HG03064 (cell line): ENCODE data around the gene AP4M1.

Source experiments
- ATAC-seq: cut with Tn5 transposase; IDR thresholded peaks from one replicate; pipeline ENCODE4 v1.9.1; 2021; ENCODE audit warnings: low read depth; ENCODE audit not compliant: unreplicated experiment

The AP4M1 gene

GRCh38 chr7:100085515-100085914 is 15.9 kb upstream of the AP4M1 start:
- no peak for ATAC-seq

GRCh38 chr7:100087055-100087750 is 14.2 kb upstream of the AP4M1 start:
- ATAC-seq, result no peak

- no peak for ATAC-seq
Observed at GRCh38 chr7:100088095-100088620, 13.3 kb upstream of the AP4M1 start.

DNA sequence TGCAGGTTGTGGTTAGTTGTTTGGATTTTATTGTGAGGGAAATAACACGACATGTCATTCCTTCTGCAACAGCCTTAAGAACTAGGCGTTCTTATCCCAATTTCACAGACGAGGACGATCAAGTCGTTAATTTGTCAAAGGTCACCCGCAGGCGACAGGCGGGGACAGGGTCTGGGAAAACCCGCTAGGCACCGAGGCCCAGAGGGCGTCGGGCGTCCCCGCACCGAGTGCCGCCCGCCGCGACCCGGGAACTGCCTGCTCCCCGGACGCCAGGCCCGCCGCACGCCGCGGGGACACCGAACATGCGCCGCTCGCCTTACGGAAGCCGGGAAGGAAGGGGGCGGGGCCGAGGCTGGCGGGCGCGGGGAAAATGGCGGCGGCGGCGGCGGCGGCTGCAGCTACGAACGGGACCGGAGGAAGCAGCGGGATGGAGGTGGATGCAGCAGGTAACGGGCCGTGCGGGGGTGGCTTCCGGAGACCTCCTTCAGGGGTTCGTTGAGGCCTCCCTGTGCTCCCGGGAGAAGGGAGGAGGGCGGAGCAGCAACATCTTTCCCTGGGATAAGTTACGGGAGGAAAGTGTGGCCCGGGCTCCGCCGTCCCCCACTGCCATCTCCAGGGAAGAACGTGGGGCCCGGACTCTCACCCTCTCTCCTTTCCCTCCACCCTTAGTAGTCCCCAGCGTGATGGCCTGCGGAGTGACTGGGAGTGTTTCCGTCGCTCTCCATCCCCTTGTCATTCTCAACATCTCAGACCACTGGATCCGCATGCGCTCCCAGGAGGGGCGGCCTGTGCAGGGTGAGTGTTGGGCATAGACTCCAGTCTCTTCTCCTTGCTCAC is 12.6 kb upstream of the AP4M1 start, which contains the start of gene COPS6:
COPS6 (plus strand) TSS at position 349 of the 837 bp plus-strand sequence; CDS start at position 371, 22 bp downstream.
- ATAC-seq, result no peak

DNA sequence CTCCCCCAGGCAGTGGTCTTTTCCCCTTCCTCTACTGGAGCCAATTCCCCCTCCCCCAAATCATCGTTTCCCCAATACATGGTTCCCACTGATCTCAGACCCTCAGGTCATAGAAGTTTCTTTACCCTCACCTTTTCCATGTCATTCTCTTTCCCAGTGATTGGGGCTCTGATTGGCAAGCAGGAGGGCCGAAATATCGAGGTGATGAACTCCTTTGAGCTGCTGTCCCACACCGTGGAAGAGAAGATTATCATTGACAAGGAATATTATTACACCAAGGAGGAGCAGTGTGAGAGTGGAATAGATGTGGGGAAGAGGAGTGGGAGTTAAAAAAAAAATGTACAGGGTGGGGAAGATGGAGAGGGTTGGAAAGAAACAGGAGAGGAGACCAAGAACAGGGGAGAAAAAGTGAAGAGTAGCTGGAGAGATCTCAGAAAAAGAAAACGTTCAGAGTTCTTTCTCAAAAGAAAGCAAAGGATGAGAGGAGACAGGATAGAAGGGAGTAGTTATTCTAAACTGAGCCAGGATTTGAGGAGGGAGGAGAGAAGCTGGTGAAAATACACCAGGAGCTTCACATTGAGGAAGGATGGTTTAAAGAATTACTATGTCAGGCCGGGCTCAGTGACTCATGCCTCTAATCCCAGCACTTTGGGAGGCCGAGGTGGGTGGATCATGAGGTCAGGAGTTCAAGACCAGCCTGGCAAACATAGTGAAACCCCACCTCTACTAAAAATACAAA is 11.8 kb upstream of the AP4M1 start:
- ATAC-seq, result no peak

DNA sequence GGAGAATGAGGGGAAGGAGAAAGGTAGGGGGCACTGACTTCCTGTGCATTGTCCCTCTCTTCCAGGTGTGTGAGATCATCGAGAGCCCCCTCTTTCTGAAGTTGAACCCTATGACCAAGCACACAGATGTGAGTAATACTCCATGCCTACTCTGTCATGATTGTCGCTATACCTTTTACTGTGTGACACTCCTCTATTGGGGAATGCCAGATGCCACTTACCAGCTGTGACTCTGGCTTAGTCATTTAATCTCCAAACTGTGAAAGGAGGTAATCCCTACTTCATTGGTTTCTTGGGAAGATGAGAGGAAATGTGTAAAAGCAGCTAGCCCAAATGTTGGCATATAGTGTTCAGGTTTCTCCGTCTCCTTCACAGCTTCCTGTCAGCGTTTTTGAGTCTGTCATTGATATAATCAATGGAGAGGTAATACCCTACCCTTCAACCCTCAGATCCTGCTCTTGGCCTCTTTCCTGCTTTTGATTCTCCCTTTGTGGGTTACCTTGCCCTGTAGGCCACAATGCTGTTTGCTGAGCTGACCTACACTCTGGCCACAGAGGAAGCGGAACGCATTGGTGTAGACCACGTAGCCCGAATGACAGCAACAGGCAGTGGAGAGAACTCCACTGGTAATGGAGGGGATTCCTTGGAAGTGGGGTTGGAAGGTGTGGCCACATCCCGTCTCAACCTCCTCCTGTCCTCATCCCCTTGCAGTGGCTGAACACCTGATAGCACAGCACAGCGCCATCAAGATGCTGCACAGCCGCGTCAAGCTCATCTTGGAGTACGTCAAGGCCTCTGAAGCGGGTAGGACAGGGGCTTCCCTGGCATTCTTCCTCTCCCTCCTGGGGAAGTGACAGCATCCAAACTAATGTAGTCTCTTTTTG is 10.7 kb upstream of the AP4M1 start:
- ATAC-seq, result no peak

- no peak for ATAC-seq
Observed at GRCh38 chr7:100091411-100092181, 9.8 kb upstream of the AP4M1 start.

- ATAC-seq, result no peak
Observed at GRCh38 chr7:100093054-100093453, 8.4 kb upstream of the AP4M1 start.

GRCh38 chr7:100093498-100093897 is 7.9 kb upstream of the AP4M1 start:
- no peak for ATAC-seq

DNA sequence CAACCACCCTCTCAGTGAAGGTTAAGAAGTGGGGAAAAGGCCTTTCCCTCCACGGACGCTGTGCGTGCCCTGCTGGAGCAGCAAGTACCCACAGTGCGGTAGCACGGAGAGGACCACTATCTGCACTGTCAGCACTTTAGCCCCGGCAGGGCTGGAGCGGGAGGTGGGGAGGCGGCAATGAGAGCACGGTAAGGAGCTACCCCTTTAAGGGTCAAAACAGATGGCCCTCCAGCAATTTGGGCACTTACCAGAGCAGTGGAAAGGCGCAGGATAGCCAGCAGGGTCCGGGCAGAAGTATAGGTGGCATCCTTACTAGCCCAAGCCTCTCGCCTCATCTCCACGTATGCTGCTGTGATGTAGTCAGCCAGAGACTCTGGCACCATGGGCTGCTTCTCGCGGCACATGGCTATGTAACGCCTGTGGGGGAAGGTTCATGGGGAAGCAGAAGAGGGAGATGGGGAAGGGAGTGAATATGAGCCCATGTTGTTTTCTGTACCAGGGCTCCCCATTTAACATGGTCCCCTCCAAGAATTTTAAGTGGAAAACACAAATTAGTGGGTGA is 7.4 kb upstream of the AP4M1 start:
- no peak for ATAC-seq

DNA sequence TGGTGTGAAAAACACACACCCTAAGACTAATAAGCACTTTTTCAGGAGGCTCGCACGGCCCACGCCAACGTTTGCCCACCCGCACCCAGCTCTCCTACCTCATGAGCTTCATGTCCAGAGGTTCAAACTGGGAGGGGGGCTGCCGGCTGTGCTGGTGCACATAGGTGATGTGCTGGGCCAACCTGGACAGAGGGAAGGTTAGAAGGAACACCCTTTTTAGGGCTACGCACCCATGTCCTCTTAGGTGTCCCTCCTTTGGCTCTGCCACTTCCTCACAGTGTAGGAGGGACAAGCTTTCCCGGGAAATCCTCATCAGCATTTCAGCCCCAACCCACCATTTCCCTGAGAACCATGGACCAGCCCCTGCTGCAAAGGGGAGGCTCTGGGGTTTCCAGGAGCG is 6.2 kb upstream of the AP4M1 start:
- ATAC-seq, result no peak

DNA sequence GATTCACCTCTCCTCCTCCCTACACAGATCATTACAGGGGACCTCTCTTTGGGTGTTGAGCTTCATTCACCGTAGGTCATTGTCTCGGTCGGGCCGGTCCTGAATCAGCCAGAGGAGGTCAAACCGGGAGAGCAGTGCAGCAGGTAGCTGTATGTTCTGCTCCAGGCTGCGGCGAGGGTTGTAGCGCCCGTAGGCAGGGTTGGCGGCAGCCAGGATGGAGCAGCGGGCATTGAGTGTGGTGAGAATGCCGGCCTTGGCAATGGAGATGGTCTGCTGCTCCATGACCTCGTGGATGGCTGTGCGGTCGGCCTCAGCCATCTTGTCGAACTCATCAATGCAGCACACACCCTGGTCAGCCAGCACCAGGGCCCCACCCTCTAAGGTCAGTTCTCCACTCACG is 5.7 kb upstream of the AP4M1 start:
- no peak for ATAC-seq

DNA sequence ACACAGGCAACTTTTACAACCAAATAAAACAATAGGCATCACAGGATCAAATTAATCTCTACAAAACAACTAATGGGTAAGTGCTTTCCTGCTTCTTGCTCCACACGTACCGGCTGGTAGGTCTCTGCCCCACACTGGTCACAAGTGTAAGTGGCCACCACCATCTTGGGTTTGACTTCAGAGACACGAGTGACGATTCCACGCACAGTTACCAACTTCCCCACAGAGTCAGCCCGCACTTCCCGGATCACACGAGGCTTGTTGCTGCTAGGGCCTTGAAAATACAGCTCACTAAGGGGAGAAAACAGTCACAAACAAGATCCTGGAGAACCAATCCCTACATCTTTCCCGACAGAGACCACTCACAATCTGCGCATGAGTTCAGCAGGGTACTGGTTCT is 2.5 kb upstream of the AP4M1 start:
- ATAC-seq, result no peak

DNA sequence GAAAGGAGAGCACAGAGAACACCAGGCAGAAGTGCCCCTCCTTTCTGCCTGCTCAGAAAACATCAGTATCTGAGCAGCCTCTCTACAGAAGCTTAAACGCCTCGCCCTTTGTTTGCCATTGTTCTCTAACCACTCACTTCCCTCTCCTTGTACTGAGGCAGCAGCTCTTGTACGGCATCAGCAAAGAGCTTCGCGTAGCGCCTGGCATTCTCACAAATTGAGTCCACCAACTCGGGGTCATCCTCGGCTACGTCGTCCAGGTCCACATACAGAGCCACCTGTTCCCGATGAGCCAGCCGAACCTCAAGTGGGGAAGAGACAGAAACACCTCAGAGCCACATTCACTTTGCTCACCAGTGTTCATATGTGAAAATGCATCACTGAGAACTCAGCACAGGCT is 2.0 kb upstream of the AP4M1 start:
- no peak for ATAC-seq

- peak; percentile 60 for ATAC-seq
Observed at GRCh38 chr7:100100420-100101015, 925 bp upstream of the AP4M1 start.

DNA sequence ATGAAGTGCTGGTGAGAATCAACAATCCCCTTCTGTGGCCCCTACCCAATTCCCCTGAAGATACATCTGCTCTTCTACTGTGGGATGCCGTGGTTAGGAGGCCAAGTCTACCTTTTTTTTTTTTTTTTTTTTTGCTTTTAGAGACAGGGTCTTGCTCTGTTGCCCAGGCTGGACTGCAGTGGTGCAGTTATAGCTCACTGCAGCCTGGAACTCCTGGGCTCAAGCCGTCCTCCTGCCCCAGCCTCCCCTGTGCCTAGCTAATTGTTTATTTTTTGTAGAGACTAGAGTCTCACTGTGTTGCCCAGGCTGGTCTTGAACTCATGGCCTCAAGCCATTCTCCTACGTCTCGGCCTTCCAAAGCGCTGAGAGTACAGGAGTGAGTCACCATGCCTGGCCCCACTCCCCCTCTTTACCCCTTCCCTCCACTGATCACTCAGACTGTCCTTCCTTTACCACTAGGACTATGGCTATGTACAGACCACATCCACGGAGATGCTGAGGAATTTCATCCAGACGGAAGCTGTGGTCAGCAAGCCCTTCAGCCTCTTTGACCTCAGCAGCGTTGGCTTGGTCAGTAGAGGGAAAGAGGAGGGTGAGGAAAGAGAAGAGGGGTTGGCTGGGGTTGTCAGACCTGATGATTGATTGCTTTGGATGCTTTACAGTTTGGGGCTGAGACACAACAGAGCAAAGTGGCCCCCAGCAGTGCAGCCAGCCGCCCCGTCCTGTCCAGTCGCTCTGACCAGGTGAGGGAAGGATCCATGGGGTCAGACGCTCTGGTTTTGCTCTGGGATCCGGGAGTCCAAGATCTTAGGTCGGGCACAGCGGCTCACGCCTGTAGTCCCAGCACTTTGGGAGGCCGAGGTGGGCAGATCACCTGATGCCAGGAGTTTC is 1.8 kb downstream of the AP4M1 start:
- no peak for ATAC-seq

GRCh38 chr7:100105534-100105933 is 4.1 kb downstream of the AP4M1 start:
- no peak for ATAC-seq

- ATAC-seq, result no peak
Observed at GRCh38 chr7:100106633-100107032, 5.2 kb downstream of the AP4M1 start.
